Transverse colon (tissue), 3 donors: ENCODE results near the gene TMEM132C.

Source experiments
- CTCF ChIP-seq, 5 experiments: fragments of 200-600 bp in 3 of 5; fragments of 450-650 bp in 2 of 5; sonication (generic) in 3 of 5; IDR thresholded peaks; 1 replicate in 2 of 5; 2 replicates in 3 of 5; pipeline ENCODE4 v1.5.1; 2016 to 2017; ENCODE audit warnings: antibody characterized with exemption in 5 of 5, inconsistent platforms in 3 of 5, mild to moderate bottlenecking in 2 of 5, moderate library complexity in 1 of 5
- POLR2A ChIP-seq: fragments of 450-650 bp; IDR thresholded peaks from one replicate; pipeline ENCODE4 v1.6.1; 2016; ENCODE audit warnings: antibody characterized with exemption, mild to moderate bottlenecking, moderate library complexity

GRCh38 chr12:128557231-128557630 lies 290.3 kb downstream of the TMEM132C start:
- TF ChIP-seq CTCF (IDR thresholded peaks at IDR 0.05) (no peak), POLR2A (no peak)
